OCI-LY7 (cell line): ENCODE results near the gene PARD3B. TPM values are rescaled to one million over a fixed set of nuclear protein-coding genes. Genes with fewer than 3 reads are reported as not detected.

Experiments
- BruUV-seq: library from RNA; stranded (reverse); fragments of 400-500 nt; replicated peaks from 2 replicates; lab custom pipeline; 2021; lab: Mats Ljungman, UMichigan
- CTCF ChIA-PET: fragments of 300-600 bp; sonication (Branson Sonifier 250); formaldehyde crosslinking; loops from one replicate; lab custom pipeline; 2022; ENCODE audit warnings: antibody characterized with exemption; ENCODE audit not compliant: unreplicated experiment; lab: Charles Lee
- POLR2A ChIA-PET: fragments of 300-600 bp; sonication (Branson Sonifier 250); formaldehyde crosslinking; loops from one replicate; lab custom pipeline; 2022; ENCODE audit warnings: antibody characterized with exemption; lab: Charles Lee
- DNase-seq: peaks from one replicate; pipeline ENCODE4 v3.0.0-alpha.2; 2015; ENCODE audit warnings: low spot score
- H2AFZ ChIP-seq: fragments of 200-600 bp; sonication (generic), shearing (Covaris generic); 2 replicates; pipeline ENCODE4 v1.6.1; 2014; ENCODE audit warnings: mild to moderate bottlenecking, antibody characterized with exemption, low read length, moderate library complexity
- H3K27ac ChIP-seq: fragments of 200-600 bp; sonication (generic); 2 replicates; pipeline ENCODE4 v1.5.1; 2014; ENCODE audit warnings: mixed run types, low read depth, mild to moderate bottlenecking, moderate library complexity, low read length, inconsistent platforms; ENCODE audit not compliant: poor library complexity, severe bottlenecking
- H3K36me3 ChIP-seq: fragments of 200-600 bp; sonication (generic); 2 replicates; pipeline ENCODE4 v1.6.1; 2014; ENCODE audit warnings: mild to moderate bottlenecking, antibody characterized with exemption, low read length, moderate library complexity, mixed read lengths; ENCODE audit not compliant: insufficient read depth
- H3K4me1 ChIP-seq: fragments of 200-600 bp; sonication (generic); 2 replicates; pipeline ENCODE4 v1.5.1; 2014; ENCODE audit warnings: mild to moderate bottlenecking, low read length; ENCODE audit not compliant: insufficient read depth, poor library complexity, severe bottlenecking
- H3K4me2 ChIP-seq: fragments of 200-600 bp; sonication (generic); 2 replicates; pipeline ENCODE4 v1.6.1; 2014; ENCODE audit warnings: mild to moderate bottlenecking, low read length
- H3K4me3 ChIP-seq: fragments of 200-600 bp; sonication (generic); 2 replicates; pipeline ENCODE4 v1.5.1; 2014; ENCODE audit warnings: mild to moderate bottlenecking, low read depth, low read length; ENCODE audit not compliant: poor library complexity, severe bottlenecking
- H3K79me2 ChIP-seq: fragments of 200-600 bp; sonication (generic); 2 replicates; pipeline ENCODE4 v1.6.1; 2016; ENCODE audit warnings: low read depth, mild to moderate bottlenecking, low read length, moderate library complexity, mixed read lengths; ENCODE audit not compliant: insufficient read depth
- H3K9me2 ChIP-seq: fragments of 200-600 bp; sonication (generic); 2 replicates; pipeline ENCODE4 v1.6.1; 2016; ENCODE audit warnings: mild to moderate bottlenecking, low read length, mixed read lengths; ENCODE audit not compliant: insufficient read depth
- H3K9me3 ChIP-seq: fragments of 200-600 bp; sonication (generic); 2 replicates; pipeline ENCODE4 v1.6.1; 2014; ENCODE audit warnings: mild to moderate bottlenecking, mixed run types, low read length, mixed read lengths
- H4K20me1 ChIP-seq: fragments of 200-600 bp; sonication (generic); 2 replicates; pipeline ENCODE4 v1.6.1; 2014; ENCODE audit warnings: mild to moderate bottlenecking, antibody characterized with exemption, low read length, moderate library complexity, mixed read lengths; ENCODE audit not compliant: insufficient read depth
- EZH2phosphoT487 ChIP-seq: fragments of 200-600 bp; sonication (generic); IDR thresholded peaks from 2 replicates; pipeline ENCODE4 v1.6.1; 2018; ENCODE audit warnings: low read depth, borderline replicate concordance, mild to moderate bottlenecking, mixed run types, antibody characterized with exemption, low read length, moderate library complexity, mixed read lengths
- intact Hi-C: fragments of 100-400 bp; cut with micrococcal nuclease; formaldehyde crosslinking; loops from one replicate; pipeline ENCODE4 v1.10.0; 2022; ENCODE audit not compliant: unreplicated experiment
- total RNA-seq, 2 experiments: library from RNA; depleted of rRNA in 1 of 2; stranded (reverse); fragments of >200 nt in 1 of 2; shearing (Covaris generic) in 1 of 2; gene quantifications; 2 replicates each; pipeline ENCODE4 v1.2.3, GENCODE V29; 2014 to 2022
- TF ChIP-seq, protein P1 (sequence below): fragments of 200-600 bp; sonication (generic); conservative IDR thresholded peaks from 2 replicates; pipeline ENCODE4 v1.5.1; 2014; ENCODE audit warnings: mild to moderate bottlenecking, antibody characterized with exemption, low read length, moderate library complexity, mixed read lengths

Gene PARD3B
- total RNA-seq, 2 experiments from 2014 or later = not detected

DNA sequence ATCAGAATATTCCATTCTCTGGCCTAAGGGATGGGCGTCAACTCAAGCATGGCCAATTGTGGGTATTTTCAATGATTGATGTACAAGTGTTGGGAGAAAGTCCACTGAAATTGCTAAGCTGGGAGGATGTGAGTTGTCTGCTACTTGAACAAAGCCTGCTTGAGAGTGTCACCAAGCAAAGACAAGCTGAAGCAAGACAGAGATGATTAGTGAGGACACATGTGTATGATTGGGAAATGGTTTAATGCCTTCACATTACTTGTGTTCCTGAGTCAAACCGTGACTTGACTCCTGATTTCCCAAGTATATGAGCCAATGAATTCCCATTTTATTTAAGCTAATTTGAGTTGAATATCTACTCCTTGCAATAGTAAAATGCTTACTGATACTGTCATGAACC, 1113.3 kb downstream of the PARD3B start:
- H3K9me3 ChIP-seq = no peaks in the 10 kb centered on the region
- H3K27ac ChIP-seq = no peak overlapping the region
- ChIA-PET CTCF (no interaction called here), POLR2A (no interaction called here)
- H4K20me1 ChIP-seq = no peaks in the 10 kb centered on the region
- no peaks in the 10 kb centered on the region for H3K79me2 ChIP-seq
- no TSS peak for BruUV-seq
- H3K4me1 ChIP-seq = no peaks in the 10 kb centered on the region
- no peaks in the 10 kb centered on the region for H3K9me2 ChIP-seq
- DNase-seq = no peak
- no peak overlapping the region for H3K4me3 ChIP-seq
- H2AFZ ChIP-seq = no peak overlapping the region
- intact Hi-C loops = no loop called here
- H3K36me3 ChIP-seq = no peaks in the 10 kb centered on the region
- H3K4me2 ChIP-seq = no peak overlapping the region
- TF ChIP-seq, protein P1, sequence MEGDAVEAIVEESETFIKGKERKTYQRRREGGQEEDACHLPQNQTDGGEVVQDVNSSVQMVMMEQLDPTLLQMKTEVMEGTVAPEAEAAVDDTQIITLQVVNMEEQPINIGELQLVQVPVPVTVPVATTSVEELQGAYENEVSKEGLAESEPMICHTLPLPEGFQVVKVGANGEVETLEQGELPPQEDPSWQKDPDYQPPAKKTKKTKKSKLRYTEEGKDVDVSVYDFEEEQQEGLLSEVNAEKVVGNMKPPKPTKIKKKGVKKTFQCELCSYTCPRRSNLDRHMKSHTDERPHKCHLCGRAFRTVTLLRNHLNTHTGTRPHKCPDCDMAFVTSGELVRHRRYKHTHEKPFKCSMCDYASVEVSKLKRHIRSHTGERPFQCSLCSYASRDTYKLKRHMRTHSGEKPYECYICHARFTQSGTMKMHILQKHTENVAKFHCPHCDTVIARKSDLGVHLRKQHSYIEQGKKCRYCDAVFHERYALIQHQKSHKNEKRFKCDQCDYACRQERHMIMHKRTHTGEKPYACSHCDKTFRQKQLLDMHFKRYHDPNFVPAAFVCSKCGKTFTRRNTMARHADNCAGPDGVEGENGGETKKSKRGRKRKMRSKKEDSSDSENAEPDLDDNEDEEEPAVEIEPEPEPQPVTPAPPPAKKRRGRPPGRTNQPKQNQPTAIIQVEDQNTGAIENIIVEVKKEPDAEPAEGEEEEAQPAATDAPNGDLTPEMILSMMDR = no peak
- TF ChIP-seq EZH2phosphoT487 = no peak

DNA sequence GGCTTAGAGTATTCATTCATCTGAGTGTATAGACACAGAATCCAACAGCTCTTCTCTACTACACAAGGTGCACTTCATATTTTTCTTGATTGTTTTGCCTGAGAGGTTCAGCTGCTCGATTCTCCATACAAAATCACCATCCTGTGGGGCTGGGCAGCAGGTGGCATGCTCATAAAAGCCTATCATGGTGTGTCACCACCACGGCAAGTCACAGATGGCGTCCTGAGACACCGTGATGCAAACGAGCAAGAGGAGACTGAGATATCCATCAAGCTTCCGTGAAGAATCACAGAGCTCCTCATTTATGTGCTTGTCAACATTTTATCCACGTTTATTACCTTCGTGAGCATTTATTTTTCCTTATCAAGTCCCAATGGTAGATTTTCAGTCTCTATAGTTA, 1114.6 kb downstream of the PARD3B start:
- TF ChIP-seq EZH2phosphoT487 = no peak
- TF ChIP-seq, protein P1 = no peak
- Histone ChIP-seq H3K27ac (no peak overlapping the region), H3K9me3 (no peaks in the 10 kb centered on the region), H3K9me2 (no peaks in the 10 kb centered on the region), H4K20me1 (no peaks in the 10 kb centered on the region), H3K4me2 (no peak overlapping the region), H3K4me3 (no peak overlapping the region), H3K4me1 (no peaks in the 10 kb centered on the region), H2AFZ (no peak overlapping the region), H3K36me3 (no peaks in the 10 kb centered on the region), H3K79me2 (no peaks in the 10 kb centered on the region)
- BruUV-seq = no TSS peak
- DNase-seq = no peak
- ChIA-PET CTCF (no interaction called here), POLR2A (no interaction called here)
- intact Hi-C loops = no loop called here

DNA sequence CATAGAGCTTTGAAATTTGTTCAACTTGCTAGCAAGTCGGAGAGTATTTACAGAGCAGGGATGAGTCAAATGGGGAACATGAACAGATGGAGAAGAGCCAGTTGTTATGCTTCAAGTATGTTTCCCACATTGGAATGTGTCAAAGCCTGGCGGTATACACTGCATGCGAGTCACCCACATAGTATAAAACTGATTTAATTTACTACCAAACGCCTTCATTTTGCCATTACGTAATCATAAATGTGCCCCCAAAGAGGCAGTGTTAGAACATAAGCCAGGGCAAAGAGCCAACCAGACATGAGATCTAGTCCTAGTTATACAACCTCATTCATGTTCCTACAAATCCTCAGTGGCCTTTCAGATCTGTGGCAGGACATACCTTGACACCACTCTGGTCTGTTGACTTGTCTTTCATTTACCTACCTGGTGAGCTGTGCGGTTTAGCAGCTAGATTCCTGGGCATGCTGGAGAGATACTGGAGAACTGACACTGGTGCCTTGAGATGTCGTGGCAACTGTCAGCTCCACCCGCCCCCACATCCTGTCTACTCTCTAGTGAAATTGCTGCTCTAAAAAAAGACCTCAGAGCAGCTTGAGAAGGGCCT, 1115.3 kb downstream of the PARD3B start:
- Histone ChIP-seq H3K9me2 (no peaks in the 10 kb centered on the region), H3K79me2 (no peaks in the 10 kb centered on the region), H3K4me3 (no peak overlapping the region), H3K27ac (no peak overlapping the region), H4K20me1 (no peaks in the 10 kb centered on the region), H3K4me2 (no peak overlapping the region), H3K9me3 (no peaks in the 10 kb centered on the region), H2AFZ (no peak overlapping the region), H3K36me3 (no peaks in the 10 kb centered on the region), H3K4me1 (no peaks in the 10 kb centered on the region)
- TF ChIP-seq, protein P1 = no peak
- TF ChIP-seq EZH2phosphoT487 = no peak
- CTCF ChIA-PET = no interaction called here
- POLR2A ChIA-PET = no interaction called here
- intact Hi-C loops = no loop called here
- BruUV-seq = no TSS peak
- no peak for DNase-seq
